AG09309 (cell line): ENCODE data around the gene PDK4.
"Not testable (repeated sequence)": the region's sequence is repeated elsewhere in the genome, so short reads cannot be mapped to it uniquely, and the experiment has no call there.

Source experiments
- DNase-seq: peaks from one replicate; pipeline ENCODE4 v3.0.0-alpha.2; 2010; ENCODE audit warnings: low read depth
- H3K4me3 ChIP-seq: 2 replicates; pipeline ENCODE4 v1.5.1; 2011; ENCODE audit warnings: mild to moderate bottlenecking, low read depth, low read length, moderate library complexity; ENCODE audit not compliant: control insufficient read depth
- TF ChIP-seq, protein P1 (sequence below): IDR thresholded peaks from 2 replicates; pipeline ENCODE4 v1.5.1; 2011; ENCODE audit warnings: mild to moderate bottlenecking, low read depth, low read length, inconsistent platforms; ENCODE audit not compliant: insufficient read depth, control insufficient read depth; ENCODE audit errors: missing control alignments

PDK4 gene

DNA sequence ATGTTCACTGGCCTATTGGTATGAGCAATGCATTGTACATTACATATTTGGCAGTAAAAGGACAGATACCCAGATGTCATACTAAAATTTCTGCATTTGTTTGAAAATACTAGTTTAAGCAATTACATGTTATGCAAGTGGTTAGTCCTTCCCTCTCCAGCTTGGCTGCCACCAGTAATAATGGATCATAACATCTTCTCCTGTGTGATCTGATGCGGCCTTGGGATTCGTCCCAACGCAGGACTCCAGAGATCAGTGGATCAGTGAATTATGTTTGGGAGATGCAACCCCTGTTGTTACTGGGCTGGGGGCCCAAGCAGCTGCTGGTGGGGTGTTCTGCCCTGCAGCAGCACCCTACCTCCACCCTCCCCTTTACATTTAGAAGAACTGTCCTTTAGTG lies 11.2 kb upstream of the PDK4 start:
- TF ChIP-seq, protein P1, sequence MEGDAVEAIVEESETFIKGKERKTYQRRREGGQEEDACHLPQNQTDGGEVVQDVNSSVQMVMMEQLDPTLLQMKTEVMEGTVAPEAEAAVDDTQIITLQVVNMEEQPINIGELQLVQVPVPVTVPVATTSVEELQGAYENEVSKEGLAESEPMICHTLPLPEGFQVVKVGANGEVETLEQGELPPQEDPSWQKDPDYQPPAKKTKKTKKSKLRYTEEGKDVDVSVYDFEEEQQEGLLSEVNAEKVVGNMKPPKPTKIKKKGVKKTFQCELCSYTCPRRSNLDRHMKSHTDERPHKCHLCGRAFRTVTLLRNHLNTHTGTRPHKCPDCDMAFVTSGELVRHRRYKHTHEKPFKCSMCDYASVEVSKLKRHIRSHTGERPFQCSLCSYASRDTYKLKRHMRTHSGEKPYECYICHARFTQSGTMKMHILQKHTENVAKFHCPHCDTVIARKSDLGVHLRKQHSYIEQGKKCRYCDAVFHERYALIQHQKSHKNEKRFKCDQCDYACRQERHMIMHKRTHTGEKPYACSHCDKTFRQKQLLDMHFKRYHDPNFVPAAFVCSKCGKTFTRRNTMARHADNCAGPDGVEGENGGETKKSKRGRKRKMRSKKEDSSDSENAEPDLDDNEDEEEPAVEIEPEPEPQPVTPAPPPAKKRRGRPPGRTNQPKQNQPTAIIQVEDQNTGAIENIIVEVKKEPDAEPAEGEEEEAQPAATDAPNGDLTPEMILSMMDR: no peak
- no peak for DNase-seq
- no peak overlapping the region for H3K4me3 ChIP-seq

DNA sequence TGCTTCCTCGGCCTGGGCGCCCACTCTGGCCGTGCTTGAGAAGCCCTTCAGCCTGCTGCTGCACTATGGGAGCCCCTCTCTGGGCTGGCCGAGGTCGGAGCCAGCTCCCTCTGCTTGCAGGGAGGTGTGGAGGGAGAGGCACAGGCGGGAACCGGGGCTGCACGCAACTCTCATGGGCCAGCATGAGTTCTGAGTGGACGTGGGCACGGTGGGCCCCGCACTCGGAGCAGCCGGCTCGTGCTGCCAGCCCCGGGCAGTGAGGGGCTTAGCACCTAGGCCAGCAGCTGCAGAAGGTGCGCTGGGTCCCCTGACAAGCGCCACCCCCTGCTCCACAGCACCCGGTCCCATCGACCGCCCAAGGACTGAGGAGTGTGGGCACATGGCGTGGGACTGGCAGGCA lies 9.0 kb upstream of the PDK4 start:
- no peak overlapping the region for H3K4me3 ChIP-seq
- DNase-seq: no peak
- TF ChIP-seq, protein P1: no peak

DNA sequence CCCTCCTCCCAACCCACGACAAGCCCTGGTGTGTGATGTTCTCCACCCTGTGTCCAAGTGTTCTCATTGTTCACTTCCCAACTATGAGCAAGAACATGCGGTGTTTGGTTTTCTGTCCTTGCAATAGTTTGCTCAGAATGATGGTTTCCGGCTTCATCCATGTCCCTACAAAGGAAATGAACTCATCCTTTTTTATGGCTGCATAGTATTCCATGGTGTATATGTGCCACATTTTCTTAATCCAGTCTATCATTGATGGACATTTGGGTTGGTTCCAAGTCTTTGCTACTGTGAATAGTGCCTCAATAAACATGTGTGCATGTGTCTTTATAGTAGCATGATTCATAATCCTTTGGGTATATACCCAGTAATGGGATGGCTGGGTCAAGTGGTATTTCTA lies 8.5 kb upstream of the PDK4 start:
- DNase-seq, H3K4me3 ChIP-seq: not testable (repeated sequence)

DNA sequence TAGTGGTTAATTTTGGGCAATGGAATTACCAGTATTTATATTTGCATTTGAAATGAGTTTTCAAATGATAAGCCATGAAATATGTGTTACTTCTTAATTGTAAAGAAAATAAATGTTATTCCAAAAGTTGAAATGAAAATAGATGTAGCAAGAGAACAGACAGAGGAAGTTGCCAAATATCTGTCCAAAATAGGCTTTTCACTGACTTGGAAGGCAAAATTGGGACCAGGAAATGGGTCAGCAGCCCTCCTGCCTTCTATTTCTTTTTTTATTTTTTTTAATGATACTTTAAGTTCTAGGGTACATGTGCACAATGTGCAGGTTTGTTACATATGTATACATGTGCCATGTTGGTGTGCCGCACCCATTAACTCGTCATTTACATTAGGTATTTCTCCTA lies 8.1 kb upstream of the PDK4 start:
- H3K4me3 ChIP-seq, DNase-seq: not testable (repeated sequence)

DNA sequence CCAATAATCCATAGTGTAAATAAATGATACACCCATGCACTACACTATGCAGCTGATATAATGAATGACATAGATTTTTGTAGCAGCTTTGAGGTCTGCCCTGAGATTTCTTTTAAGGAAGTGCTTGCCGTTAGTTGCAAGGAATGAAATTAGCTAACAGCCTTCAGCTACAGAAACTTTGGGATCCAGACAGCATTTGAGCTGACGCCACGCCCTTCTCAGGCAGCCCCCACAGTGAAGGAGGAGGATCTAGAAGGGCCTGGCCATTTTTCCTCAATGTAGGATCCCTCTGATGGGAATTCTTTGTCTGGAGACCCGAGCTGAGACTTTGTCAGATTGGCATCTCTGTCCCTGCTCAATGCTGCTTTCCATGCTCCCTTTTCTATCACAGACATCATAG lies 6.1 kb upstream of the PDK4 start:
- no peak overlapping the region for H3K4me3 ChIP-seq
- no peak for DNase-seq
- TF ChIP-seq, protein P1: no peak

DNA sequence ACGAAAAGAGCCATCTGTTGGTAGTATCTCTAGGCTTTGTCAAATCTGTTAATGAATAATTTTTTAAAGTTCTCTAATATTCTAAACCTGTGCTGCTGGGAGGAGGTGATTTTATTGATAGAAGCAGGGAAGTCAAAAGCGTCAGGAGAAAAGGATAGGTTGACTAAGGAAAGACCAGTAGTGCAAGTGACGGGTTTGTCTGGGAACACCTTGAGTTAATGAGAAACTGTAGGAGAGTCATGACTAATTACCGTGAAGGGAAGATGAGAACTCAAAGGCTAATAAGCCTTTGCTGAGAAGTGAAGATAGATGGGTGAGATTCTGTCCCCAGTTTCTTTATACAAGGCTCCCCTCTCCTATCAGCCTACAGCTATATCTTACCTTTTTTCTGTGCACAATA lies 5.0 kb upstream of the PDK4 start:
- no peak for DNase-seq
- TF ChIP-seq, protein P1: no peak
- H3K4me3 ChIP-seq: no peak overlapping the region

DNA sequence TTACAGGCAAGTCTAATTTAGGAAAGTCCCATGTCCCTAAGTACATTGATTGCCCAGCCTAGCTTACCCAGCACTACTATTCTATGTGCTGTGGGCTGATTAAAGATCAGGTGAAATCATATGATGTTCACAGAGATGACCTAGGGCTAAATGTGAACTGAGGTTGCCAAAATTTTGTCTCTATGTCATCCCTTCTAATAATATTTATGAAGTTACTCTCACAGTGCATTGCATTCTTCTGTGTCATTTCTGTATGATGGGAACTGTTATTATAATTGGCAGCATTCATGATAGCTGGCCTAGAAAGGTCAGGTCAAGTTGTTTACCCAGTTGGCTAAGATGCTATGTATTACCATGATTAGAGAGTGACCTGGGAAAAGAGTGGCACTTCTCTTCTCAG lies 2.8 kb upstream of the PDK4 start:
- no peak for DNase-seq
- TF ChIP-seq, protein P1: no peak
- H3K4me3 ChIP-seq: no peak overlapping the region

DNA sequence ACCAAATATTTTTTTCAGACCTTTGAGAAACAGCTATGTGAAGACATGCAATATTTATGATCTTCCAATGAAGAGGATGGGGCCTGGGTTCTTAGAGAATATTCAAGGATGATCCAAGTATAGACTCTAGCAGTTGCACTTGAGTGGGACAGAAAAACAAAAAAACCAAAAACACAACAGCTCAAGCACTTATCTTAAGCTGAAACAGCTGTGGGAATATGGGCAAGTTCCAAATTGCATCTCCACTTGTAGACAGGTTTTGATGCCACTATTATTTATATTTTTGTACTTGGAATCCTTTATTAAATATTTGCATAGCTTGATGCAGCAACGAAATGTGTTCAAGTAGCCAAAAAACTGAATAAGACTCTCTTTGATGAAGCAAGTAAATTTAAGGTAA lies 2.2 kb upstream of the PDK4 start:
- H3K4me3 ChIP-seq: no peak overlapping the region
- no peak for DNase-seq
- TF ChIP-seq, protein P1: no peak
